ENCODE data around the gene SHB.
"Not testable (repeated sequence)": the region's sequence is repeated elsewhere in the genome, so short reads cannot be mapped to it uniquely, and the experiment has no call there.

- not testable (repeated sequence) for TF ChIP-seq CTCF (IDR thresholded peaks at IDR 0.05 in 8 of 11, conservative IDR thresholded peaks at IDR 0.05 in 3 of 11); POLR2A (IDR thresholded peaks at IDR 0.05); POLR2AphosphoS5 (IDR thresholded peaks at IDR 0.05)
Observed at GRCh38 chr9:37891042-37891441, 178.0 kb downstream of the SHB start.
